GM19455 (cell line): ENCODE measurements around the gene SLC5A11.
"Not testable (repeated sequence)": the region's sequence is repeated elsewhere in the genome, so short reads cannot be mapped to it uniquely, and the experiment has no call there.

Experiments used
- ATAC-seq: cut with Tn5 transposase; IDR thresholded peaks from one replicate; pipeline ENCODE4 v1.9.1; 2021; ENCODE audit not compliant: unreplicated experiment

SLC5A11 gene, protein sequence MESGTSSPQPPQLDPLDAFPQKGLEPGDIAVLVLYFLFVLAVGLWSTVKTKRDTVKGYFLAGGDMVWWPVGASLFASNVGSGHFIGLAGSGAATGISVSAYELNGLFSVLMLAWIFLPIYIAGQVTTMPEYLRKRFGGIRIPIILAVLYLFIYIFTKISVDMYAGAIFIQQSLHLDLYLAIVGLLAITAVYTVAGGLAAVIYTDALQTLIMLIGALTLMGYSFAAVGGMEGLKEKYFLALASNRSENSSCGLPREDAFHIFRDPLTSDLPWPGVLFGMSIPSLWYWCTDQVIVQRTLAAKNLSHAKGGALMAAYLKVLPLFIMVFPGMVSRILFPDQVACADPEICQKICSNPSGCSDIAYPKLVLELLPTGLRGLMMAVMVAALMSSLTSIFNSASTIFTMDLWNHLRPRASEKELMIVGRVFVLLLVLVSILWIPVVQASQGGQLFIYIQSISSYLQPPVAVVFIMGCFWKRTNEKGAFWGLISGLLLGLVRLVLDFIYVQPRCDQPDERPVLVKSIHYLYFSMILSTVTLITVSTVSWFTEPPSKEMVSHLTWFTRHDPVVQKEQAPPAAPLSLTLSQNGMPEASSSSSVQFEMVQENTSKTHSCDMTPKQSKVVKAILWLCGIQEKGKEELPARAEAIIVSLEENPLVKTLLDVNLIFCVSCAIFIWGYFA

DNA sequence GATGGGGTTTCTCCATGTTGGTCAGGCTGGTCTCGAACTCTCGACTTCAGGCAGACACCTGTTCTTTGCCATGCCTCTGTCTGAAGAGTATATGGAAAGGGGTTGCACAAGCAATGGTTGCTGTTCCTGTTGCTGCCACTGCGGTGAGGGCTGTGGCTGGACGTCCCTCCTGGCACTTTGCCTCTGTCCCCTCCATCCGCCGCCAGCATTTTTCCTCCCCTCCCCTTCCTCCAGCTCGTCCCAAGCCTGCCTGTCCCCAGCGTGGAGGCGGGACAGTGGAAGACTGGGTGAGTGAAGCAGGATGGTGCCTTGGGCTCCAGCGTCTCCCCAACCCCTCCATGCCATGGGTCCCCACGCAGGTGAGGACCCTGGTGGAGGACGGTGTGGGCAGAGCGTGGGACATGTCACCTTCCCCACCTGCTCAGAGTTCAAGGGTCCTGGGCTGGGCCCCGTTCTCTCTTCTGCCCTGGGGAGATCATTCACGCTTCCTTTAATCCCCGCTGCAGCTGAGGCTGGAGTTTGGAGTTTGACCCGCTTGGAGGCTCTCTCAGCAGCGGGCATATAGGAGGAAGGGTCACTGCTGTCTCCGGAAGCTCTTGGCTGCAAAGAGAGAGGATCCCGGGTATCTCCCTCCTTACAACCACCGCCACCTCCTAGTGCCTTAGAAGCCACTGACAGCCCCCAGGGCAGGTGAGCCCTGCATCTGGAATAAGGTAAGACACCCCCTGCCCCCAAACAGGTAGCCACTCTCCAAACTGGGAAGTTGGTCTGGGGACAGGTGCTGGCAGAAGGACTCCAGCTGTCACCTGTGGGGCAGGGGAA is at the start of gene SLC5A11:
Gene SLC5A11, plus strand, starts transcription at position 238 of the 822 bp plus-strand sequence. CDS start 12,681 bp downstream, outside the sequence.
- ATAC-seq: no peak

DNA sequence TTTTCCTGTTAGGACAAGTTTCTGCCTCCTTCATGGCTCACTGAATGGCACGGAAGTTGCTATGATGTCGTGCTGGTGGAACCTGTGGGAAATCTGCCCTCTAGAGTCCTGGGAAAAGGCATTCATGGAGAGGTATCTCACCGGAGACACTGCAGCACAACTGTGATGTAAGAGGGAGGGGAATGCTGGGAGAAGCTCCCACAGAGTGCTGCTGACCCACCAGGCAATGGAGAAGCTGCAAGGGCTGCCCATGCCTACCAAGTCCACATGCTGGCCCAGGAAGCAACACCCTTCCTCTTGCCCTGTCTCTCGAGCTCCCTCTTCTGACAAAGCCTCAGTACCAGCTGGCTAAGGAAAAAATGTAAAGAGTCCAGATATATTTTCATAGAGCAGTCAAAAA is 45.2 kb upstream of the SLC5A11 start:
- ATAC-seq: no peak

DNA sequence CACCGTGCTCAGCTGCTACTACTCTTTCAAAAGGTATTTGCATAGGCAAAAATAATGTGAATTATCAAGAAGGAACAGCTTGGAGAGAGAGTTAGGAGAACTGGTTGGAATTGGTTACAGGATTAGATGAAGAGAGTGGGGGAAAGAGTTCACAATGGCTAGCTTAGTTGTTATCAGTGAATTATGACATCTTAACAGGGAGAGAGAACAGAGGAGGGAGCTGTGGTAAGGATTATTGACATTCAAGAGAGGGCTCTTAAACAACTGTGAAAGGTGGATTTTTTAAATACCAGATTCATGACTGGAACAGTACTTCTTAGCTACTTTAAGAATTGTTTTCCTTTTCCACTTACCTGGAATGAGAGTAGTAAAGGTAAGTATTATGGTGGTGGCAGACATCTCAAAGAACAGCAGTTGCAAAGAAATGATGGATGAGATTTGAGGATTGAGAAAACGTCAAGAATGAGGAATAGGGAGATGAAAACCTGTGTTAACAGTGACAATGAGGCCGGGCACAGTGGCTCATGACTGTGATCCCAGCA is 43.9 kb upstream of the SLC5A11 start:
- ATAC-seq: no peak

DNA sequence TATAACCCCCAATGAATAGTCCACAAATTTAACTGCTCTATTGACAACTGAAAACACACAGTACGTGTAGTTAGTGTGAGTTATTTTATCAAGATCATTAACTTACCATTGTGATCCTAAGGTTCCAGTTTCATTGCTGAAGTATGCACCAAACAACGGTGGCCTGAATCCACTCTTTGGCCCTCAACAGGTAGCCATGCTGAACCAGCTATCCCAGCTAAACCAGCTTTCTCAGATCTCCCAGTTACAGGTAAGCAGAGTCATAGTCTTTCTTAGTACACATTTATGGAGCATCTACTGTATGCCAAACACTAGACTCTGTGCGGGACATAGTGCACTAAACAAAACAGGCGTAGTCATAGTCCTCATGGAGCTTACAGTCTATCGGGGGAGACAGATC is 40.3 kb upstream of the SLC5A11 start:
- no peak for ATAC-seq

DNA sequence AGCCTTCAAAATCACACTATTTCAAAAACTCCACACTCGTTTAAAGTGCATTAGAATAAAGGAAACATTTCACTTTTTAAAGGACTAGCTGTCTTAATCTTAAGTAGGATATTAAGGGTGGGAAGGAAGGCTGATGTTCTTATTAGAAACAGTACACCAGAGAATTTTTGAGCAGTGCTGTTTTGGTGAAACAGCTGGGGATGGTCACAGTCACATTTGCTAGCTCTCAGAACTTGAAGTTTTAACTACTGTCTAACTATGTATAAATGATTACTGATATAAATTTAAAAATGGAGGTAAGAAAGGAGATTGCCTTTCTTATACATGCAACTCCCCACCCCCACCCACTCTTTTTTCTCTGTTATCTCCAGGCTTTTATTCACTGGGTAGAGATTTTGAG is 38.5 kb upstream of the SLC5A11 start:
- no peak for ATAC-seq

DNA sequence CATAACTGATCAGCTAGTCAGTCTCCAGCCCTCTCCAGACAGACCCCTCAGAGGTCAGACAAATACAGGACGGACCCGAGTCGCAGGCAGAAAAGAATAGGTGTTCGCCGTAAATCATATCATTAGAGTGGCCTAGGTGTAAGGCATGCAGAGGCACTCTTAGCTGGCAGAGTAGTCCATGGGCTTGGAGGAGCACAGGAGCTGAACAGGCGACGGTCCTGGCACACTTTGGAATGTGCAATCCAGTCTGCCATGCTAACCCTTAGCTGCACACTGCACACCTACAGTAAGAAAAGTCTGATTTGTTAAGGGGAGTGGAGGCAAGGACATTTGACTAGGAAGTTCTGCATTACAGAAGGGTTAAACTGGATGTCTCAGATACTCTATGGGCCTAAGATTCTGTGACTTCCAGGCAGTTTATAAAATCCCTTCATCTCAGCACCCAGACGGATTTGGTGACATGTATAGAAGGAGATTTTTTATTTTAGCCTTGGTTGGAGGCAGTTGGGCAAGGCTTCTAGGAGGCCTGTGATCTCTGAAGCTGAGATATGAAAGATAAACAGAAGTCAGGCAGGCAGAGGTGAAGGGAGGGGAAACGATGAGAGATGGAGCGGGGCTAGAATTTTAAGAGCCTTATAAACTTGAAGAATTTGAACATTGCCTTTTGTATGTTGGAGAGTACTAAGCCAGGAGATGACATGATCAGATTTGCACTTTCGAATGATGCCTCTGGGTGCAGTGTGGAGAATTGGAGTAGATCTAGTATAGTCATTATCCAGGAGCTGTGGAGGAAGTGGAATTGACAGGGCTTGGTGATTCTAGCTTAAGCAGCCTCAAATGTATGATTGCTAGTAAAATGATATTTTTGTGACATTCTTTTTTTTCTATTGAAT is 34.6 kb upstream of the SLC5A11 start:
- no peak for ATAC-seq

DNA sequence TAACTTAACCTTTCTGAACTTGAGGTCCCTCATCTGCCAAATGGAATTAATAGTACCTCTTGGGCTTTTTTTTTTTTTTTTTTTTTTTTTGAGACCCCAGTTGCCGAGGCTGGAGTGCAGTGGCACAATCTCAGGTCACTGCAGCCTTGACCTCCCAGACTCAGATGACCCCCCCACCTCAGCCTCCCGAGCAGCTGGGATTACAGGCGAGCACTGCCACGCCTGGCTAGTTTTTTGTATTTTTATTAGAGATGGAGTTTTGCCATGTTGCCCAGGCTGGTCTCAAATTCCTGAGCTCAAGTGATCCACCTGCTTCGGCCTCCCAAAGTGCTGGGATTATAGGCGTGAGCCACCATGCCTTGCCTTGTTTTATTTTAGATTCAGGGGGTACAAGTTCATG is 33.0 kb upstream of the SLC5A11 start:
- not testable (repeated sequence) for ATAC-seq

DNA sequence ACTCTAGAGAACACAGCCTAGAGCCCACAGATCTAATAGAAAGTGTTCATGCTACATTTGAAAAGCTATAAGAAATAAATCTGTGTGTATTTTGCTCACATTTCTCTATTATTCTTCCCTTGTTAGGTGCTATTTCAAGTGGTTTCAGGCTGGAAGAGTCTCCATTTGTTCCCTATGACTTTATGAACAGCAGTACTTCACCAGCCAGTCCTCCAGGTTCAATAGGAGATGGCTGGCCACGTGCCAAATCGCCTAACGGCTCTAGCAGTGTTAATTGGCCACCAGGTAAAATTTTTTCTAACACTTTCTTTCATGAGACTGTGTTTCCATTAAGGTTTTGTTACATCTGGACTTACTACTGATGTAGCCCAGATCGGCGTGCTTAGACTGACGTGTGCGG is 30.7 kb upstream of the SLC5A11 start:
- ATAC-seq: no peak

DNA sequence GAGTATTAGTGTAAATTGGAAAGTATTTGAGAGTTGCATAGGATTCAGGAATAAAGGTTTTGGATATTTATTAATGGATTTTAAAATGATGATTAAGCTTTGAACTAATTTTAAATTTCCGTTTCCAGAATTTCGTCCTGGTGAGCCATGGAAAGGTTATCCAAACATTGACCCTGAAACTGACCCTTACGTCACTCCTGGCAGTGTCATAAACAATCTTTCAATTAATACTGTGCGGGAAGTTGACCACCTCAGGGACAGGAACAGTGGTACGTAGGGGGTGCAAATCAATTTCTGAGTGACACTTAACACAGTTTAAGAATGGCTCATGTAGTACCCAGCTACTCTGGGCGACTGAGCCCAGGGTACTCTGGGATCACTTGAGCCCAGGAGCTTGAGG is 29.1 kb upstream of the SLC5A11 start:
- no peak for ATAC-seq

DNA sequence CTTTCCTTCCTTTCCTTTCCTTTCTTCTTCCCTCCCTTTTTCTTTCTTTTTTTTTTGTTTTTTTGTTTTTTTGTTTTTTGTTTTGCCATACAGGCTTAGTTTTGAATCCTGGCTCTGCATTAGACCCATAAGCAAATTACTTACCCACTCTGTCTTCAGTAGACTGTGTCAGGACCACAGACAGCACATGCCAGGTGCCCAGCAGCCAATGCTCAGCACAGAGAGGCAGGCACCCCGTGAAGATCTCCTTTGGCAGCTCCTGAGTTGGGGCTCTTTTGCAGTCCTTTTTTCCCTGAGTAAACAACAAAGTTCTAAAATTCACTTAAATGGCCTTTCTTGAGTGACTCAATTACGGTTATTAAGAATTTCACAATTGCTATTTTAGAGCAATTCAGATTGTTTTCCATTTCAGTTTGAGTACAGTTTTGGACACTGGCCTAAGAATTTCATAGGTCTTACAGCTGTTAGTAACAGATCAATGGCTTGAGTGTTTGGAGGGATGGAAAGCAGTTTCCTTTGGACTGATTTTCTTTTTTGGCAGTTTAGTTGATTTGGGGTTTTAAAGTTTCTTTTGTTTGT is 26.2 kb upstream of the SLC5A11 start:
- ATAC-seq: no peak

DNA sequence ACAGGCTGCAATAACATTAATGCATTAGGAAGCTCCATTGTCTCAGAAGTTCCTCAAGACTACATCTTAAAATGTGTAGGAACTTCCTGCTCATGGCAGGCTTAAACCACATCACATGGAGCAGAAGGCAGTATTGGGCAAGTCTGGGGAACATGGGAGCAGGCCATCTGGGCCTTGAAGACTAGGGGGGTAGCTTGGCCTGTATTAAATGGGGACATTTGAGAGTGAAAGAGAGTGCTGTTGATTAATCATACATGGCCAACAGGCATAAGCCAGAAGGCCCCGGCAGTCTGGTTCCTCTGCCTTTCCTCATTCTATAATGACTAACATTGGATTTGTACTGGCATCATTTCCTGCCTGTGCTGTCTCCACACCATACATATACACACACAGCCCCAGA is 25.2 kb upstream of the SLC5A11 start:
- ATAC-seq: no peak

DNA sequence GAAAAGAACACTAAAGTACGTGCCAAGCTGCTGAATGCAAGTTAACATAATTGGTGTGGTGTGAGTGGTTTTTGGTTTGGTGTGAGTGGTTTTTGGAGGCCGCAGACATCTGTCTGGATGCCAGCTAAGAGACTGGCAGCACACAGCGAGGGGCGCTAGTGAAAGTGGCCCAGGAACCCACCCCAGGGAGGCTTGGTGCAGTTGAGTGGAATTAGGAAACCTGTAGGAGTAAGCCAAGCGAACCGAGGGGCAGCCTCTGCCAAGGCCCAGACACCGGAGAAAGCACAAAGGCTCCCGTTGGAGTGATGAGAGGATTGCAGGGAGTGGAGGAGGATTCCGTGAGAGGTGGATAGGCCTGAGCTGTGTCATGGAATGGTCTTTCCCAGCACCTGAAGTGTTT is 24.6 kb upstream of the SLC5A11 start:
- no peak for ATAC-seq

DNA sequence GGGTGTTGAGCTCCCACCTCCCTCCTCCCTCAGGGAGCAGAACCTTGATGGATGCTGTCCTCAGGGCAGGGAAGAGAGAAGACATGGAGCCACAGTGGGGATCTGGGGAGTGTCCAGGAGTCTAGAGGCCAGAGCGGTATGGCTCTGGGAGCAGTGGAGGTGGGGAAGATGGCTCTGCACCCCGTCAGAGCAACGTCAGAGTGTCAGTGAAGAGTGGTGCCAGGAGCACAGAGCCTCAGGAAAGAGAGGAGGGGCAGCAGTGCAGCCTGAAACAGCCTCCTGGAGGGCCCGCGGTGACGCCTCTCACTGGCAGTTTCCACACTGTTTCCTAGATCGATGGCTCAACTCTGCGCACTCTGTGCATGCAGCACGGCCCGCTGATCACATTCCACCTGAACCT is 23.2 kb upstream of the SLC5A11 start:
- ATAC-seq: no peak

DNA sequence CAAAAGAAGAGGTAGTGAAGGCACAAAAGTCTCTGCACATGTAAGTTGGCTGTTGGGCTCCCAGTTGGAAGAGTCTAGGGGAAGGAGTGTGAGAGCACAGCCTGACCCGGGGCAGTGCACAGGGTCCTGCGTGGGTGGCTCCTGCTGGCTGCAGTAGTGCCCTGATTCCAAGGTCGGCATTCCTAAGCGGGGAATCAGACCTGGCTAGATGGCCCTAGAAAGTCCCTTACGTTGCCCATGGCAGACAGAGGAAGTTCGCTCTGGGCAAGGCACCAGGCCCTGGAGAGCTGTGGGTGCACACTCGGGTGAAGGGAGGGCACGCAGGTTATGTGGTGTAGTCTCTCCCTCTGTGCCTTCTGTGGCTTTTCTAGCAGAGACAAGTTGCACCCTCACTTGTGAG is 22.8 kb upstream of the SLC5A11 start:
- ATAC-seq: no peak

DNA sequence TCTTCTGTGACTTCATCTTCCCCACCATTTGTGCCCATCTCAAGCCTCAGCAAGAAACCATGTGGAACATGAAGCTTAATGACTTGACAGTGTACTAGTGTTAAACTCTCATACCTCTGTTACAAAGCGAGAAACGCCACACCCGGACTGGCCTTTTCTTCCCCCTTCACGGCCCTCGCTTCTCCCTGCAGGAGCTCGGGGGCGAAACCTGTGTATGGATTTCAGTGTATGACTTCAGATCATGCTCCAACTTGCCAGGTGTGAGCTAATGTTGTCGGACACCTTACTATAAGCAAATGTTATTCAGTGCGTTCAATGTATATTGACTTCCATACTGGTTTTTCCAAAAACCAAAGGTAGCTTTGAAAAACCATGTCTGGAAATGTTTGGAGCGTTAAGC is 20.1 kb upstream of the SLC5A11 start:
- no peak for ATAC-seq

DNA sequence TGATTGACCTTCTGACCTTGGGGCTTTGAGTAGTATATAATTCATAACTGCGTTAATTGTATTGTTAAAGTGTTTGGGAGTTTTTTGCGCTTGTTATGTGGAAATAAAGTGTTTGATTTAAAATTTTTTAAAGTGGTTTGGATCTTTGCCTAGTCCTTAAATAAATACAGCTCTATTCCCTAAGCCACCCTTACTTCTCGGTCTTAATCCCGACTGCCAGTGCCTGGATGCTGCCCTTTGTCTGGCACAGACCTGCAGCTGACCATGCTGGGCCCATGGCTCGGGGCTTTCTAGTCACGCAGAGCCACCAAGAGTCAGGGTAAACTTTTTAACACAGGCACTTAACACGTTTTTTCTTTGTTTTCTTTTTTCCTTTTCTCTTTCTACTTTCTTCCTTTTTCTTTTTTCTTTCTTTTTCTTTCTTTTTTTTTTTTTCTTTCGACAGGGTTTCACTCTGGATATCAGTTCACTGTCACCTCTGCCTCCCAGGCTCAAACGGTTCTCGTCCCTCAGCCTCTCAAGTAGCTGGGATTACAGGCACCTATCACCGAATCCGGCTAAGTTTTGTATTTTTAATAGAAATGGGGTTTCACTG is 19.6 kb upstream of the SLC5A11 start:
- ATAC-seq: no peak

DNA sequence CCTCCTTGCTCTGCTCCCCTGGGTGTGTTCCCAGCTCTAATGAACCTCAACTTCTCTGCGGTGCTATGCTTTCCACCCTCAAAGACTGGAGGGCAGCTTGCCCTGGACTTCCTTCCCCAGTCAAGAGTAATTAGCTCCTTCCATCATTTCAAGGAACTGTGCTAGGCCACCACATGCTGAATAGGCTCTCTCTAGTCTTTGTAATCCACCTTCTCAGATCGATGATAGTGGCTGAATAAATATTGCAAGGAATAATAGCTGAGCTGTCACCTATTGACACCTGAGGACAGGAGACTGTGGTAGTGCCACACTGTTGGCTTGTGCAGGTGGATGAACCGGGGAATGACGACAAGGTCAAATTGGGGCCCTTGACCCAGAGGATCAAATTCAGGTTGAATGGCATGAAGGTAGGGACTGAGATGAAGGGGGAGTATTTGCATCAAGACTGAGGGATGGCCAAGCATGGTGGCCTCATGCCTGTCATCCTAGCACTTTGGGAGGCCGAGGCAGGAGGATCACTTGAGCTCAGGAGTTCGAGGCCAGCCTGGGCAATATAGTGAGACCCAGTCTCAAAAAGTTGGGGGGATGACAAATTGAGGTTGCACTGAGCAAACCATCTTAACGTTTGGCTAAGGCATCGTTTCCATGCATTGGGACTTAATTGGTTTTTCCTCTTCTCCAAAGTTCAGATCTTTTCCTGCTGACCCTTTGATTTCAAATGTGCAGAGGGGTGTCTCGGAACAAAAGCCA is 18.8 kb upstream of the SLC5A11 start:
- ATAC-seq: no peak

DNA sequence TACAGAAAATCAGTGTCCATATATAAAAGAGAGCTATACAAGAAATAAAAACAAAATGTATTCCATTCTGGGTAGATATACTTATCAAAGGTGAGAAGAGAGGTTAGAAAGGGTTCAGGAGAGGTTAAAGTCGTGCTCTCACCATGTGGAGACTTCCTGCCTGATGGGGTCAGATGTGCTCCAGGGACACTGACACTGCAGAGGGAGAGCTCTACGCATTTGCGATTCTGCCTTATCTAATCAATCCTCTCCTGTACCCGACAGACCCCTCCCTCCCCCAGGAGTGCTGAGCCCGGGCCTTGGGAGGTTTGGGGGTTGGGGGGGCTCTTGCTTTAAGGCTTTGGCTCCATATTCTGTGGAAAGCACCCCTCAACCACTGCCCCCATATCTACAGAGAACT is 16.6 kb upstream of the SLC5A11 start:
- no peak for ATAC-seq

DNA sequence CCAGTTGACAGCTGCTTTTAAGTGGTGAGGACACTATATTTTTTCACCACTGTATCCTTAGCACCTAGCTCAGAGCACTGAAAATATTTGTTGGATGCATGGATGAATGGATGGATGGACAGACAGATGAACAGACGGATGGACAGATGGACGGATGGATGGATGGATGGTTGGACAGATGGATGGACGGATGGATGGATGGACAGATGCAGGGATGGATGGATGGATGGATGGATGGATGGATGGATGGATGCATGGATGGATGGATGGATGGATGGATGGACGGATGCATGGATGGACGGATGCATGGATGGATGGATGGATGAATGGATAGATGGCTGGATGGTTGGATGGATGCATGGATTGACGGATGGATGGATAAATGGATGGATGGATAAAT is 12.4 kb upstream of the SLC5A11 start:
- no peak for ATAC-seq
